22Rv1 (cell line): ENCODE results near the gene SMC3.
A peak's percentile ranks its signal among the peaks of the same experiment; 100 is the strongest.

Source experiments
- H3K27ac ChIP-seq: fragments of 450-650 bp; 2 replicates; pipeline ENCODE4 v1.5.1; 2017
- ZFX ChIP-seq: fragments of 450-650 bp; IDR thresholded peaks from 2 replicates; pipeline ENCODE4 v1.6.1; 2017; ENCODE audit warnings: antibody characterized with exemption, borderline replicate concordance
- TF ChIP-seq, protein P1 (sequence below): fragments of 450-650 bp; IDR thresholded peaks from 2 replicates; pipeline ENCODE4 v1.5.1; 2017; ENCODE audit warnings: mild to moderate bottlenecking

Gene SMC3

DNA sequence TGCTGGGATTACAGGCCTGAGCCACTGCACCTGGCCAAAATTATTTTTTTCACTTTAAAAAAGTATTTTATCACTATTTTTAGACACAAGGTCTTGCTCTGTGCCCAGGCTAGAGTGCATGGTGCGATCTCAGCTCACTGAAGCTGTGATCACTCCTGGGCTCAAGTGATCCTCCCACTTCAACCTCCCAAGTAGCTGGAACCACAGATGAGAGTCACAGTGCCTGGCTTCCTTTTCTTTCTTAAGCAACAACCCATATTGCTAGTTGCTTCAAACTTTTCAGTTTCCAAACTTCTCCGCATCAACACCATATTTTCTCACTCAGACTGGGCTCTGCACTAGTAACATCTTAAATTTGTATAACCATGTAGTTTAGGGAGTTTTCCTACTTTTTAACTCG is 9.5 kb upstream of the SMC3 start:
- TF ChIP-seq ZFX: no peak
- TF ChIP-seq, protein P1, sequence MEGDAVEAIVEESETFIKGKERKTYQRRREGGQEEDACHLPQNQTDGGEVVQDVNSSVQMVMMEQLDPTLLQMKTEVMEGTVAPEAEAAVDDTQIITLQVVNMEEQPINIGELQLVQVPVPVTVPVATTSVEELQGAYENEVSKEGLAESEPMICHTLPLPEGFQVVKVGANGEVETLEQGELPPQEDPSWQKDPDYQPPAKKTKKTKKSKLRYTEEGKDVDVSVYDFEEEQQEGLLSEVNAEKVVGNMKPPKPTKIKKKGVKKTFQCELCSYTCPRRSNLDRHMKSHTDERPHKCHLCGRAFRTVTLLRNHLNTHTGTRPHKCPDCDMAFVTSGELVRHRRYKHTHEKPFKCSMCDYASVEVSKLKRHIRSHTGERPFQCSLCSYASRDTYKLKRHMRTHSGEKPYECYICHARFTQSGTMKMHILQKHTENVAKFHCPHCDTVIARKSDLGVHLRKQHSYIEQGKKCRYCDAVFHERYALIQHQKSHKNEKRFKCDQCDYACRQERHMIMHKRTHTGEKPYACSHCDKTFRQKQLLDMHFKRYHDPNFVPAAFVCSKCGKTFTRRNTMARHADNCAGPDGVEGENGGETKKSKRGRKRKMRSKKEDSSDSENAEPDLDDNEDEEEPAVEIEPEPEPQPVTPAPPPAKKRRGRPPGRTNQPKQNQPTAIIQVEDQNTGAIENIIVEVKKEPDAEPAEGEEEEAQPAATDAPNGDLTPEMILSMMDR: no peak
- H3K27ac ChIP-seq: no peak overlapping the region

DNA sequence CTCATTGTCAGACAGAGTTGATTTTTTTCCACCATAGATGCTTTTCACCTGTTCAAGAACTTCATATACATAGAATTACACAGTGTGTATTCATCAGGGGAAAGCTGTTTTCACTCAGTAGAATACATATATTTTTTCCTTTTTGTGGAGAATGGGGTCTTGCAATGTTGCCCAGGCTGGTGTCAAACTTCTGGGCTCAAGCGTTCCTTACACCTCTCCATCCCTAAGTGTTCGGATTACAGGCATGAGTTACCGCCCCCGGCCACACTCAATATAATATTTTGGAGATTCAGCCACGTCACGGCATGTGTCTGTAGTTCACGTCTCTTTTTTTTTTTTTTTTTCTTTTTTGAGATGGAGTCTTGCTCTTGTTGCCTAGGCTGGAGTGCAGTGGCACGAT is 7.5 kb upstream of the SMC3 start:
- no peak overlapping the region for H3K27ac ChIP-seq
- TF ChIP-seq ZFX: no peak
- TF ChIP-seq, protein P1: no peak

DNA sequence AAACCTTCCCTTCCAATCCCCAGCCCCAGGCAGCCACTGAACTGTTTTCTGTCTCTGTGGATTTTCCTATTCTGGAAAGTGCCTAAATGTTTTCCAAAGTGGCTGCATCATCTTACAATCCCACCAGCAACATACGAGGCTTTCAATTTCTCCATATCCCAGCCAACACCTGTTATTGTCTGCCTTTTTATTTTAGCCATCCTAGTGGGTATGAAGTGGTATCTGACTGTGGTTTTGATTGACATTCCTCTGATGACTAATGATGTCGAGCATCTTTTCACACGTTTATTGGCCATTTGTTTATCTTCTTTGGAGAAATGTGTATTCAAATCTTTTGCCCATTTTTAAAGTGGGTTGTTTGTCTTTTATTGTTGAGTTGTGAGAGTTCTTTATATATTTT is 6.2 kb upstream of the SMC3 start:
- no peak for TF ChIP-seq ZFX
- TF ChIP-seq, protein P1: no peak
- H3K27ac ChIP-seq: no peak overlapping the region

DNA sequence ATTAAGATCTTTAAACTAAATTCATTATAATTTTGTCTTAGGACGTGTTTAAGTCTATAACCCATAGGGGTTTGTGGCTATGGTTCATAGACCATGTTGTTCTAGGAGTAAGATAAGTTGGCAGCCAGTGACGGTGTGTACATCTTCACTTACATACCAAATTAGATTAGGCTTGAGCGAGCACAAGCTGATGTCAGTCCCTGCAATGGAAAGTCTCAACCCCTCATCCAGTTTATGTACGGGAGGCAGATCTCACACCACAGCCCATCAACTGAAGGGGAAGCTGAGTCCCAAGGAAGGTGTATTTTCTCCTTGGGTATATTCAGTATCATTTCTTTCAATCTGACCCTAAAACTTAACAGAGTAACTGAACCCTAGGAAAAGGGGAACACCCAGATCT is 5.1 kb upstream of the SMC3 start:
- TF ChIP-seq, protein P1: no peak
- no peak for TF ChIP-seq ZFX
- no peak overlapping the region for H3K27ac ChIP-seq

DNA sequence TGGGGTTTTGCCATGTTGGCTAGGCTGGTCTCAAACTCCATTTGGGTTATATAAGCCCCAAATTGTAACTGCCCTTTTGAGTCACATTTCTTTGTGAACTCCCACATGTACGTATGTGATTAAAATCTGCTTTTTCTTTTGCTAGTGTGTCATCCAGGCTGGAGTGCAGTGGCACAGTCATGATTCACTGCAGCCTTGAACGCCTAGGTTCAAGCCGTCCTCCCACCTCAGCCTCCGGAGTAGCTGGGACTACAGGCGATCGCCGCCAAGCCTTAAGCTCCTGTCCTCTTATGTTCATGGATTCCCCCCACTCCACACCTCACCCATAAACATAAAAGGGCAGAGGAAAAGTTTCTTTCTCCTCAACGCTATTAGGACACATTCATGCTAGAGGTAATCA is 4.4 kb upstream of the SMC3 start:
- H3K27ac ChIP-seq: no peak overlapping the region
- TF ChIP-seq, protein P1: no peak

DNA sequence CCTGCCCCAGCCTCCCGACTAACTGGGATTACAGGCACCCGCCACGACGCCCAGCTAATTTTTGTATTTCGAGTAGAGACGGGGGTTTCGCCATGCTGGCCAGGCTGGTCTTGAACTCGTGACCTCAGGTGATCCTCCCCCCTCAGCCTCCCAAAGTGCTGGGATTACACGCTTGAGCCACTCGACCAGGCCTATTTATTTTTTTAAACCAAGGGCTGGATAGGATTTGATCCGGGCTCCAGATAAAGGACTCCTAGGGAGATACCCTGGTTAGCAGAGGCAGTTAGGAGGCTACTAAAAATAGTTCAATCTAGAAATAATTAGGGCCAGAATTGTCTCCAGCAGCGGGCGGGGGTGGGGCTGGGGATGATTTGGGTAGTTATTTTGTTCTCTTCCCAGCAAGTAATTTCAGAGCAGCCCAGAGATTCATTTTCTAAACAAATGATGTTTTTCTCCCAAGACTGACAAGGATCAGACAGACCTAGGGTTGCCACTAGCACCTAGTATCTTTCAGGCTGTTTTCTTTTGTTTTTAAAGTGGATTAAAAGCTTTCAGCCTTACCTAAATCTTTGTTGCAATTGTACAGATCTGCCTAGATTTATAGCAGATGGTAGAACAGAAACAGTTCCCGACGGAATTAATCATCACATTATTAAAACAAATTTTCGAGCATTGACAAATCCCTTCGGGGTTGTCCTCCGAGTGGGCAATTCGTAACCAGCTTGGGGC is 859 bp upstream of the SMC3 start:
- peak overlapping the region; percentile 77 for H3K27ac ChIP-seq
- TF ChIP-seq, protein P1: no peak
- no peak for TF ChIP-seq ZFX

DNA sequence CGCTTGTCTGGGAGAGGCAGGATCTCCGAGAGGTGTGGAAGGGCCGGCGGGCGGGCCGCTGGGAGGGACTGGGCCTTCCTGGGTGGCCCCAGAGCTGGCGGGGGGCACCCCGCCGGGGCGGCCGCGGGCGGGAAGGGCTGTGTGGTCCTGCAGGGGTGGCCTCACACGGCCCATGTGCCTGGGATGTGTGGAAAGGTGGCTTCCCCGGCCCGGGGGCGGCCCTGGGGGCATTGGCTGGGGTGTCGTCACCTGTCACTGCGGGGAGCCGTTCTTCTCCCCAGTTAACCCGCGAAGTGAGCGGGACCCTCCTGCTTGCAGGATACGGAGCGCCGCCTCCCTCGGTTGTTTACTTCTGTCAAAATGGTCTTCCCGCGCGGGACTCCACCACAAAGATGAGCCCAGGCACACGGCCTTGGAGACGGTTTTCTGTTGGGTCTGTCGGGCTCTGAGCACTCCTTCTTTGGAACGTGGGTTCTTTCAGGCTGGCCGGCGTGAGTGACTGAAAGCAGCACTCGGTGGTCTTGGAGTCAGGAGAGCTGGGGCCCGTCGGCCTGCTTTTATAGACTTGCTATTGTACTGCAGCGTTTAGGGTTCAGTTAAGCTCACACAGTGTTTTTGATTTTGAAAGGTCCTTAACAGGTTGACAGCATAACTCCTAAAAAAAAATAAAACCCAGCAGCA is 700 bp downstream of the SMC3 start:
- H3K27ac ChIP-seq: peak overlapping the region; percentile 77
- TF ChIP-seq, protein P1: no peak
